ENCODE results near the gene TRIM15. TPM values are rescaled to one million over a fixed set of nuclear protein-coding genes. Genes with fewer than 3 reads are reported as not detected.

TRIM15 gene
- total and polyA plus RNA-seq, 12 donors, result not detected

DNA sequence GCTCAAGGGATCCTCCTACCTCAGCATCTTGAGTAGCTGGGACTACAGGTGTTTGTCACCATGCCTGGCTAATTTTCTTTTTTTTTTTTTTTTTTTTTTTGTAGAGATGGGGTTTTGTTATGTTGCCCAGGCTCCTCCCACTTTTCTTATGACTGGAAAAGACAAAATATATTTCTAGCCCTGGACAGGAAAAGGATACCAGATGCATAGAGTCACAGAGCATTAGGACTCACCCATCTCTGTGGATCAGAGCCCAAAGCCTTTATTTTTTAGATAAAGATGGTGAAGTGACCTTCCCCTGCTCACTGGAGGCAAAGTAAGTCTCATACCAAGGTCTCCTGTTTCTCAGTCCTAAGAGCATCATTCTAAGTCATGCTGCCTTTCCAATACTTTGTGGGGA lies 5.8 kb upstream of the TRIM15 start:
- TF ChIP-seq POLR2A (IDR thresholded peaks at IDR 0.05), result no peak
- TF ChIP-seq, protein P1, sequence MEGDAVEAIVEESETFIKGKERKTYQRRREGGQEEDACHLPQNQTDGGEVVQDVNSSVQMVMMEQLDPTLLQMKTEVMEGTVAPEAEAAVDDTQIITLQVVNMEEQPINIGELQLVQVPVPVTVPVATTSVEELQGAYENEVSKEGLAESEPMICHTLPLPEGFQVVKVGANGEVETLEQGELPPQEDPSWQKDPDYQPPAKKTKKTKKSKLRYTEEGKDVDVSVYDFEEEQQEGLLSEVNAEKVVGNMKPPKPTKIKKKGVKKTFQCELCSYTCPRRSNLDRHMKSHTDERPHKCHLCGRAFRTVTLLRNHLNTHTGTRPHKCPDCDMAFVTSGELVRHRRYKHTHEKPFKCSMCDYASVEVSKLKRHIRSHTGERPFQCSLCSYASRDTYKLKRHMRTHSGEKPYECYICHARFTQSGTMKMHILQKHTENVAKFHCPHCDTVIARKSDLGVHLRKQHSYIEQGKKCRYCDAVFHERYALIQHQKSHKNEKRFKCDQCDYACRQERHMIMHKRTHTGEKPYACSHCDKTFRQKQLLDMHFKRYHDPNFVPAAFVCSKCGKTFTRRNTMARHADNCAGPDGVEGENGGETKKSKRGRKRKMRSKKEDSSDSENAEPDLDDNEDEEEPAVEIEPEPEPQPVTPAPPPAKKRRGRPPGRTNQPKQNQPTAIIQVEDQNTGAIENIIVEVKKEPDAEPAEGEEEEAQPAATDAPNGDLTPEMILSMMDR (IDR thresholded peaks at IDR 0.05), result no peak
- H3K9me3 ChIP-seq (replicated peaks in 1 of 3), result no peaks in the 10 kb centered on the region
- peaks cover 13% of the 10 kb centered on the region for H3K27me3 ChIP-seq
- no peak overlapping the region for H3K27ac ChIP-seq
- H3K4me1 ChIP-seq (replicated peaks in 1 of 2), result no peaks in the 10 kb centered on the region
- intact Hi-C loops (cut with DNase I), result no loop called here
- H3K36me3 ChIP-seq (replicated peaks in 1 of 2), result no peaks in the 10 kb centered on the region
- H3K4me3 ChIP-seq, result no peak overlapping the region
- DNase-seq, result no peak

DNA sequence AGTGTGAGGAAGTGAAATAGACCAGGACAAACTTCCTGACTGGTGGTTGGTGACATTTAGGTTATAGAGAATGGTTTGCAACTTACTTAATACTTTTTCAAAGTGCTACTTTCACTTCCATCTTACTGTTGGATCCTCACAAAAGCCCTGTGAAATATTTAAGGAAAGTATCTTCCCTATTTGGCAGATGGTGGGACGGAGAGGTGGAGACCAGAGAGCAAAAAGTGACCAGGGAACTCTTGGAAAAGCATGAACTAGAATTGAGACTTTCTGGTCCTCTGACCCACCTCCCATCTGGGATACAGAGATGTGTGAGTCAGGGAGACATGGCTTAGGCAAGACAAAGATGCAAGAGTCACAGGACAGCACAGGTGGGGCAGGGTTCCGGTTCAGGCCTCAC lies 5.3 kb upstream of the TRIM15 start:
- 61 to 88% (median 78%) methylated on average over 2 of the region's 2 CpGs for WGBS, 4 donors
- peaks cover 13% of the 10 kb centered on the region for H3K27me3 ChIP-seq
- no peak overlapping the region for H3K27ac ChIP-seq
- H3K4me3 ChIP-seq, result no peak overlapping the region
- H3K36me3 ChIP-seq (replicated peaks in 1 of 2), result no peaks in the 10 kb centered on the region
- no peak for DNase-seq
- no peaks in the 10 kb centered on the region for H3K9me3 ChIP-seq (replicated peaks in 1 of 3)
- H3K4me1 ChIP-seq (replicated peaks in 1 of 2), result no peaks in the 10 kb centered on the region
- intact Hi-C loops (cut with DNase I), result no loop called here
- TF ChIP-seq, protein P1 (IDR thresholded peaks at IDR 0.05), result no peak
- TF ChIP-seq POLR2A (IDR thresholded peaks at IDR 0.05), result no peak

DNA sequence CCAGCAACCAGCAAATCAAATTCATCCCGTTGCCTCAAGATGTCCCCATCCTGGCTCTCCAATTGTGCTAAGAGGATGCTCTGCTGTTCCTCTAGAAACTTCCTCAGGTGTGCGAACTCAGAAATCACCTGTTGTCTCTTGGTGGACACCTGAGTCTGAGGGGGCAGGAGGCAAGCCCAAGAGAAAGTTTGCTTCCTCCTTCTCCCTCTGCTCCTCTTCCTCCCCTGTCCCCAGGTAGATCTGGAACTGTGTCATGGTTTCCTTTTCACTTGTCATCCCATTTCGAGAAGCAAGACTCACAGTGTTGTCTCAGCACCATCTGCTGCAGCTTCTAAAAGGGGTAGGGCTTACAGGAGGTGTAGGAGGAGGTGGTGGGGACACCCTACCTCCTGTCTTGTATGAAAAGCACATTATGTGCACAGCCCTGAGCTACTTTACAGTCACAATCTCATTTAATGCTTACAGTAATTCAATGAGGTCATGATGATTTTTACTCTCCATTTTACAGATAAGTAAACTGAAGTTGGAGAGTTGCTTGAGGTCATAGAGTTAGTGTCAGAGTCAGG lies 4.8 kb upstream of the TRIM15 start:
- intact Hi-C loops (cut with DNase I), result no loop called here
- DNase-seq, result no peak
- H3K27me3 ChIP-seq, result peaks cover 13% of the 10 kb centered on the region
- H3K4me1 ChIP-seq (replicated peaks in 1 of 2), result no peaks in the 10 kb centered on the region
- H3K4me3 ChIP-seq, result no peak overlapping the region
- WGBS, 4 donors, result 64 to 78% (median 71%) methylated on average over 3 of the region's 3 CpGs
- TF ChIP-seq, protein P1 (IDR thresholded peaks at IDR 0.05), result no peak
- no peak for TF ChIP-seq POLR2A (IDR thresholded peaks at IDR 0.05)
- no peaks in the 10 kb centered on the region for H3K9me3 ChIP-seq (replicated peaks in 1 of 3)
- H3K27ac ChIP-seq, result no peak overlapping the region
- no peaks in the 10 kb centered on the region for H3K36me3 ChIP-seq (replicated peaks in 1 of 2)

DNA sequence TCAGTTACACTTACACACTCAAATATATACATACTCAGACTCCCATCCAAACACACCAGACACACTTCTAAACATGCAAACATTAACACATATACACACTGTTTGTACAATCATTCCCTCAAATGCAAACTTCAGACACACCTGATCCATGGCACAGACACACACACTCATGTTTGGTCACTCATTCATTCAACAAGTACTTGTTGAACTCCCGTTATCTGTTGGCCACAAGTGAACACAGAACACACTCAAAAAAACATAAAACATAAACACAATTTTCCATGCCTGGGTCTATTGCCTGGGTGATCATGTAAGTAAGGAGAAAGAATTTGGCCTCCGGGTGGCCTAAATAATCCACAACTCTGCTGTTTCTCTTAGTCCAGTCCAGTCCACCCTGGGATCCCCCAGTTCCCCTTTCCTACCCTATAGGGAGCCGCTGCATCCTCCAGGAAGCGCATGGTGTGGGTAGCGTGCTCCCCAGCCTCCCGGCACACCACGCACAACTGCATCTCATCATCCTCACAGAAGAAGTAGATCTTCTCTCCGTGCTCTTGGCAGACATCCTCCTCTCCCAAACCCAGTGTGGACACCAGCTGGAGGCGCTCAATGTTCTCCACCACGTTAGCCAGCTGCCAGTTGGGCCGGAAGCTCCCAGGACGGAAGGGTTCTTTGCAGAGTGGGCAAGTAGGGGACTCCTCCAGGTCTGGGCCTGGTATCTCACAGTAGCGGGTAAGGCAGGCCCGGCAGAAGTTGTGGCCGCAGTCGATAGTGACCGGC lies 3.1 kb upstream of the TRIM15 start:
- intact Hi-C loops (cut with DNase I), result no loop called here
- H3K4me1 ChIP-seq (replicated peaks in 1 of 2), result no peaks in the 10 kb centered on the region
- H3K27me3 ChIP-seq, result peaks cover 13% of the 10 kb centered on the region
- TF ChIP-seq, protein P1 (IDR thresholded peaks at IDR 0.05), result no peak
- no peak for TF ChIP-seq POLR2A (IDR thresholded peaks at IDR 0.05)
- no peaks in the 10 kb centered on the region for H3K9me3 ChIP-seq (replicated peaks in 1 of 3)
- no peak for DNase-seq
- no peak overlapping the region for H3K4me3 ChIP-seq
- no peaks in the 10 kb centered on the region for H3K36me3 ChIP-seq (replicated peaks in 1 of 2)
- 92 to 95% (median 93%) methylated on average over 8 to 17 of the region's 17 CpGs for WGBS, 4 donors
- H3K27ac ChIP-seq, result no peak overlapping the region

Measured in adrenal gland (tissue), 12 donors.